Endothelial cell of umbilical vein (primary cell): ENCODE measurements around the gene RMC1.

Source experiments
- POLR2A ChIP-seq: IDR thresholded peaks from 2 replicates; pipeline ENCODE4 v1.6.1; 2012; ENCODE audit warnings: low read depth, mild to moderate bottlenecking, control low read depth, low read length
- TF ChIP-seq, protein P1 (sequence below), 2 donors: IDR thresholded peaks; 1 replicate in 1 of 2; 2 replicates in 1 of 2; pipeline ENCODE4 v1.5.1; 2011; ENCODE audit warnings: low read length in 2 of 2, mild to moderate bottlenecking in 2 of 2, moderate library complexity in 2 of 2, control low read depth in 1 of 2, inconsistent platforms in 1 of 2, low read depth in 1 of 2; ENCODE audit not compliant: insufficient read depth in 1 of 2; ENCODE audit errors: extremely low read depth in 1 of 2

DNA sequence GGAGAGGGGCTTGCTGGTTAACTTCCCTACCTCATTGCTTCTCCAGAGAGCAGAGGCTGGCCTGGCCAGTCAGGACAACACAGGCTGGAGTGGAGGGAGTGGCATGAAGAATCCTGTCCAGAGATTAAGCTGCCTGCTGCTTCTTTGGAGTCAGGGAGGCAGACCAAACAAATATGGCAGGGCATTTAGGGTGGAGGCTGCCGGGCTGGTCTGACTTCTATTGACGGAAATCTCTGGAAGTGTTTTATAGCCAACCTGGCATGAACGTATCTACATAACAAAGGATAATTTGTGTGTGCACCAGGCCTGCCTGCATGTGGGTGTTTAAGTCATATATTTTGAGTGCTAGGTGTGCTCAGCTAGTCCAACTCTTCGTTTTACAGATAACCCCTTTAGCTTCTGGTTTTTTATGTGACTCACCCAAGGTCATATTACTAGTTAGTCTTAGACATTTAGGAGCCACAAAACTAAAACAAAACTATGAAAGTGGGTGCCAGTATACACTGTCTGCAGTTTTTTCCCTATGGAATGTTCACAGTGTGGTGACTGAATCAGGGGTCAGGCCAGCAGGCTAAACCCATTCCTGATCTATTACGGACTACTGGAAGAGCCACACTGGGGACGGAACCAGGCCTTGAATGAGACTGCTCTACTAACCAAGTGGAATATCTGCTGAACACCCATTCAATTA is 77.5 kb downstream of the RMC1 start:
- TF ChIP-seq, protein P1, sequence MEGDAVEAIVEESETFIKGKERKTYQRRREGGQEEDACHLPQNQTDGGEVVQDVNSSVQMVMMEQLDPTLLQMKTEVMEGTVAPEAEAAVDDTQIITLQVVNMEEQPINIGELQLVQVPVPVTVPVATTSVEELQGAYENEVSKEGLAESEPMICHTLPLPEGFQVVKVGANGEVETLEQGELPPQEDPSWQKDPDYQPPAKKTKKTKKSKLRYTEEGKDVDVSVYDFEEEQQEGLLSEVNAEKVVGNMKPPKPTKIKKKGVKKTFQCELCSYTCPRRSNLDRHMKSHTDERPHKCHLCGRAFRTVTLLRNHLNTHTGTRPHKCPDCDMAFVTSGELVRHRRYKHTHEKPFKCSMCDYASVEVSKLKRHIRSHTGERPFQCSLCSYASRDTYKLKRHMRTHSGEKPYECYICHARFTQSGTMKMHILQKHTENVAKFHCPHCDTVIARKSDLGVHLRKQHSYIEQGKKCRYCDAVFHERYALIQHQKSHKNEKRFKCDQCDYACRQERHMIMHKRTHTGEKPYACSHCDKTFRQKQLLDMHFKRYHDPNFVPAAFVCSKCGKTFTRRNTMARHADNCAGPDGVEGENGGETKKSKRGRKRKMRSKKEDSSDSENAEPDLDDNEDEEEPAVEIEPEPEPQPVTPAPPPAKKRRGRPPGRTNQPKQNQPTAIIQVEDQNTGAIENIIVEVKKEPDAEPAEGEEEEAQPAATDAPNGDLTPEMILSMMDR (IDR thresholded peaks at IDR 0.05; ENCODE audit: extremely low read depth in 1 of 2, insufficient read depth in 1 of 2, low read depth in 1 of 2, low read length in 2 of 2), result no peak
- no peak for TF ChIP-seq POLR2A
